Measurements from ENCODE around the gene PTRHD1.

DNA sequence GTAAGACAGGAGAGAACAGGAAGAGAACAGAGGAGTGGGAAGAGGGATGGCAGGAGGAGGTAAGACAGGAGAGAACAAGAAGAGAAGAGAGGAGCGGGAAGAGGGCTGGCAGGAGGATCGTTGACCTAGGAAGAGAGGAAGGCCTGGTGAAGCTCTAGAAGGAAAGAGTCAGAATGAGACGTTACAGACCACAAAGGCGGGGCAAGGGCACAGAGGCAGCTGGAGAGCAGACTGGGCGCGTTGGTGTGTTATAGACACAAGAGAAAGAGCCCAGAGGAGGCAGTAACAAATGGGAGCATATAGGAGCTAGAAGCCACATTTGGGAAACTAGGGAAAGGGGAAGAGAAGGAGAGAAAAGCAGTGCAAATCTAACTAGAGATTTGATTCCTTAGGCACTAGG is 26.6 kb downstream of the PTRHD1 start:
- TF ChIP-seq, protein P1, sequence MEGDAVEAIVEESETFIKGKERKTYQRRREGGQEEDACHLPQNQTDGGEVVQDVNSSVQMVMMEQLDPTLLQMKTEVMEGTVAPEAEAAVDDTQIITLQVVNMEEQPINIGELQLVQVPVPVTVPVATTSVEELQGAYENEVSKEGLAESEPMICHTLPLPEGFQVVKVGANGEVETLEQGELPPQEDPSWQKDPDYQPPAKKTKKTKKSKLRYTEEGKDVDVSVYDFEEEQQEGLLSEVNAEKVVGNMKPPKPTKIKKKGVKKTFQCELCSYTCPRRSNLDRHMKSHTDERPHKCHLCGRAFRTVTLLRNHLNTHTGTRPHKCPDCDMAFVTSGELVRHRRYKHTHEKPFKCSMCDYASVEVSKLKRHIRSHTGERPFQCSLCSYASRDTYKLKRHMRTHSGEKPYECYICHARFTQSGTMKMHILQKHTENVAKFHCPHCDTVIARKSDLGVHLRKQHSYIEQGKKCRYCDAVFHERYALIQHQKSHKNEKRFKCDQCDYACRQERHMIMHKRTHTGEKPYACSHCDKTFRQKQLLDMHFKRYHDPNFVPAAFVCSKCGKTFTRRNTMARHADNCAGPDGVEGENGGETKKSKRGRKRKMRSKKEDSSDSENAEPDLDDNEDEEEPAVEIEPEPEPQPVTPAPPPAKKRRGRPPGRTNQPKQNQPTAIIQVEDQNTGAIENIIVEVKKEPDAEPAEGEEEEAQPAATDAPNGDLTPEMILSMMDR (IDR thresholded peaks at IDR 0.05; ENCODE audit: low read depth, low read length): no peak
- TF ChIP-seq EZH2phosphoT487 (IDR thresholded peaks at IDR 0.05; ENCODE audit: low read depth): no peak

Measured in OCI-LY3 (cell line).